ENCODE data around the gene C2.
"Not testable (repeated sequence)": the region's sequence is repeated elsewhere in the genome, so short reads cannot be mapped to it uniquely, and the experiment has no call there.

The C2 gene

GRCh38 chr6:31930962-31931361 is 3.4 kb downstream of the C2 start:
- DNase-seq, result no peak

- not testable (repeated sequence) for DNase-seq
These were observed 4.6 kb downstream of the C2 start for GRCh38 chr6:31932137-31932536.

GRCh38 chr6:31933537-31933936 is 6.0 kb downstream of the C2 start:
- no peak for DNase-seq

DNA sequence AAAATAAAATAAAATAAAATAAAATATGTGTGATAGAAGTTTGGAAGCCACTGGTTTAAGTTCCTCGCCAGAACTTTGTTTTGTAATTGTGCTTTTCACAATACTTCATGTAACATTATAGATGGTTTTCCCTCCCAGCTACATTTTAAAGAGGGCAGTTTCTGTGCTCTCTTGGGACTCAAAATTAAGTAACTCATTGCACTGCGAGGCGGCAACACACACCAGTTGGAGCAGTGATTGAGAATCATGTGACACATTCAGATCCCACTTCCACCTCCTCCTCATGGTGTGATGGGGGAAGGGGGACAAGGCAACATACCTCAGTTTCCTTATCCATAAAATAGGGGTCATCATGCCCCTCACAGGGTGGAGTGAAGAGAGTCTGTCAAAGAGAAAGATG is 7.5 kb downstream of the C2 start:
- no peak for DNase-seq

GRCh38 chr6:31935823-31936222 is 8.3 kb downstream of the C2 start:
- DNase-seq, result no peak

GRCh38 chr6:31940256-31940664 is 12.7 kb downstream of the C2 start:
- no peak for DNase-seq

- no peak for DNase-seq
These were observed 16.2 kb downstream of the C2 start for GRCh38 chr6:31943742-31944141.

GRCh38 chr6:31945154-31945506 is 17.6 kb downstream of the C2 start:
- no peak for DNase-seq

- no peak for DNase-seq
These were observed 18.2 kb downstream of the C2 start, which contains the start of gene CFB for GRCh38 chr6:31945507-31946369. Gene CFB, plus strand, starts transcription at chr6:31946095. Its CDS starts 127 bp downstream, at chr6:31946222.

DNA sequence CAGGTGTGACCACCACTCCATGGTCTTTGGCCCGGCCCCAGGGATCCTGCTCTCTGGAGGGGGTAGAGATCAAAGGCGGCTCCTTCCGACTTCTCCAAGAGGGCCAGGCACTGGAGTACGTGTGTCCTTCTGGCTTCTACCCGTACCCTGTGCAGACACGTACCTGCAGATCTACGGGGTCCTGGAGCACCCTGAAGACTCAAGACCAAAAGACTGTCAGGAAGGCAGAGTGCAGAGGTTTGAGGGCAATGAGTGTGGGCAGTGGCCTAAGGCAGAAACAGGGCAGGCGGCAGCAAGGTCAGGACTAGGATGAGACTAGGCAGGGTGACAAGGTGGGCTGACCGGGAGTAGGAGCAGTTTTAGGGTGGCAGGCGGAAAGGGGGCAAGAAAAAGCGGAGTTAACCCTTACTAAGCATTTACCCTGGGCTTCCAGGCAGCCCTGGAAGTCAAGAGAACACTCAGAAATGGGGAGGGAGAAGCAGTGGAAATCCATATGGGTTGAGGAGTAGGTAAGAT is 18.9 kb downstream of the C2 start:
- no peak for DNase-seq

GRCh38 chr6:31947070-31947675 is 19.7 kb downstream of the C2 start:
- DNase-seq, result no peak

DNA sequence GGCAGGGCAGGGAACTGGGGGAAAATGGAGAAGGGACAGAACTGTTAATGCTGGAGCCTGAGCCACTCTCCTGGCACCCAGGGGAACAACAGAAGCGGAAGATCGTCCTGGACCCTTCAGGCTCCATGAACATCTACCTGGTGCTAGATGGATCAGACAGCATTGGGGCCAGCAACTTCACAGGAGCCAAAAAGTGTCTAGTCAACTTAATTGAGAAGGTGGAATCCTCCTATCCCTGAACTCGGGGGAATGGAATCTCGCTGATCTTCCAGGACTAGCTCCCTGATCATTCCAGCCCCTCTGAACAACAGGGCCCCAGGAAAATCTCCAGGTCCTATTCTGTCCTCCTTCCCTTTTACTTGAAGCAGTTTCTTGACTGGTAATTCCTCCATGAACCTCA is 20.3 kb downstream of the C2 start:
- no peak for DNase-seq

DNA sequence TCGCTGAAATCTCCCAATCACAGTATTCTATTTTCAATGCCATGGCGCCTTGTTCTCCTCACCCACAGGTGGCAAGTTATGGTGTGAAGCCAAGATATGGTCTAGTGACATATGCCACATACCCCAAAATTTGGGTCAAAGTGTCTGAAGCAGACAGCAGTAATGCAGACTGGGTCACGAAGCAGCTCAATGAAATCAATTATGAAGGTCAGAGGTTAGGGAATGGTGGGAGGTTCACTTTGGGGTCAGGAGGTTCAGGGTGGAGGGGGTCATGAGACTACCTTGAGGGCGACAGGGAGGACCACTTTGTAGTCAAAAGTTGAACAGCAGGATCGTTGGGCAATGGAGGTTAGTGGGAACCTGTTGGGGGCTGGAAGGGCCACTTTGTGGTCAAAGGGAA is 20.8 kb downstream of the C2 start:
- DNase-seq, result no peak

DNA sequence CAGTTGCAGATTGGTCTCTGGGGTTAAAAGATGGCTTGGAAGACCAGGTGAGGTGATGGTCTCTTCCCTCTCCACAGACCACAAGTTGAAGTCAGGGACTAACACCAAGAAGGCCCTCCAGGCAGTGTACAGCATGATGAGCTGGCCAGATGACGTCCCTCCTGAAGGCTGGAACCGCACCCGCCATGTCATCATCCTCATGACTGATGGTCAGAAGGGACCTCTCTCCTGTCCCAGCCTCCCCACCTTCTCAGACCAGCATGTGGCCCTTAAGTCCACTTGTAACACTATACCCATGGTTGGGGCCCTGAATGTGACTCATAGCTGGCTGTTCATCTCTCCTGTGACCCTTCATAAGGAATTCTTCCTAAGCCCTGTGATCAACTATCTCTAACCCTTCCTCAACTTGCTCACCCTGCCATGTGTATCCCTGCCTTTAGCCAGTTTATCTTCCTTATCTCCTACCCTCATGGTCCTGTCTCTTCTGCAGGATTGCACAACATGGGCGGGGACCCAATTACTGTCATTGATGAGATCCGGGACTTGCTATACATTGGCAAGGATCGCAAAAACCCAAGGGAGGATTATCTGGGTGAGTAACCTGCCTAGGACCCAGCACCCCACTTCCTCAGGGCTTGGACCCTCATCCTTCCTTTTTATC is 21.4 kb downstream of the C2 start:
- no peak for DNase-seq

- no peak for DNase-seq
These were observed 22.5 kb downstream of the C2 start for GRCh38 chr6:31949926-31950548.

GRCh38 chr6:31952140-31952805 is 24.8 kb downstream of the C2 start:
- DNase-seq, result peak; percentile 15

- no peak for DNase-seq
These were observed 25.4 kb downstream of the C2 start for GRCh38 chr6:31952890-31953289.

- DNase-seq, result no peak
These were observed 27.0 kb downstream of the C2 start for GRCh38 chr6:31954511-31954910.

GRCh38 chr6:31956796-31957195 is 29.3 kb downstream of the C2 start:
- no peak for DNase-seq

- no peak for DNase-seq
These were observed 30.9 kb downstream of the C2 start for GRCh38 chr6:31958412-31958740.

GRCh38 chr6:31958741-31959739 is 31.5 kb downstream of the C2 start, which contains the start of the genes NELFE and SKIC2:
Gene NELFE, minus strand, starts transcription at chr6:31958971. Its CDS starts 525 bp downstream, at chr6:31958446.
Gene SKIC2, plus strand, starts transcription at chr6:31959175. Its CDS starts 18 bp downstream, at chr6:31959193.
- DNase-seq, result peak; percentile 97
